SK-N-DZ (cell line): ENCODE data around the gene CACNA2D4.

ENCODE experiments used
- DNase-seq: peaks from one replicate; pipeline ENCODE4 v3.0.0-alpha.2; 2015; ENCODE audit warnings: low spot score

CACNA2D4 gene

GRCh38 chr12:1872448-1872847 lies 46.0 kb downstream of the CACNA2D4 start:
- DNase-seq, result no peak

- no peak for DNase-seq
Observed at GRCh38 chr12:1872001-1872400, 46.5 kb downstream of the CACNA2D4 start.

GRCh38 chr12:1870998-1871917 lies 47.2 kb downstream of the CACNA2D4 start:
- DNase-seq, result no peak

- no peak for DNase-seq
Observed at GRCh38 chr12:1870086-1870485, 48.4 kb downstream of the CACNA2D4 start.

GRCh38 chr12:1869145-1869544 lies 49.3 kb downstream of the CACNA2D4 start:
- no peak for DNase-seq

GRCh38 chr12:1865284-1865866 lies 53.1 kb downstream of the CACNA2D4 start:
- DNase-seq, result no peak

- no peak for DNase-seq
Observed at GRCh38 chr12:1864867-1865266, 53.6 kb downstream of the CACNA2D4 start.

GRCh38 chr12:1864456-1864855 lies 54.0 kb downstream of the CACNA2D4 start:
- no peak for DNase-seq

GRCh38 chr12:1863823-1864222 lies 54.6 kb downstream of the CACNA2D4 start:
- DNase-seq, result no peak

GRCh38 chr12:1862973-1863372 lies 55.5 kb downstream of the CACNA2D4 start:
- DNase-seq, result no peak

- no peak for DNase-seq
Observed at GRCh38 chr12:1859643-1860042, 58.8 kb downstream of the CACNA2D4 start.

- DNase-seq, result no peak
Observed at GRCh38 chr12:1858456-1858855, 60.0 kb downstream of the CACNA2D4 start.

- DNase-seq, result no peak
Observed at GRCh38 chr12:1857821-1858220, 60.6 kb downstream of the CACNA2D4 start.

- no peak for DNase-seq
Observed at GRCh38 chr12:1857086-1857485, 61.4 kb downstream of the CACNA2D4 start.

GRCh38 chr12:1855241-1855640 lies 63.2 kb downstream of the CACNA2D4 start:
- DNase-seq, result no peak

- no peak for DNase-seq
Observed at GRCh38 chr12:1853716-1854115, 64.7 kb downstream of the CACNA2D4 start.

GRCh38 chr12:1852076-1852475 lies 66.4 kb downstream of the CACNA2D4 start:
- no peak for DNase-seq

GRCh38 chr12:1851151-1851701 lies 67.2 kb downstream of the CACNA2D4 start:
- no peak for DNase-seq

- DNase-seq, result no peak
Observed at GRCh38 chr12:1848745-1849144, 69.7 kb downstream of the CACNA2D4 start.

- DNase-seq, result no peak
Observed at GRCh38 chr12:1848146-1848545, 70.3 kb downstream of the CACNA2D4 start.

GRCh38 chr12:1847411-1847810 lies 71.0 kb downstream of the CACNA2D4 start:
- DNase-seq, result no peak
